Immature natural killer cell (primary cell): ENCODE measurements around the gene S100A9. TPM values are rescaled to one million over a fixed set of nuclear protein-coding genes. Genes with fewer than 3 reads are reported as not detected.

ENCODE experiments used
- DNase-seq, 3 donors: peaks; one replicate each; pipeline ENCODE4 v3.0.0; 2022; ENCODE audit warnings: mixed read lengths in 1 of 3
- H3K27ac Mint-ChIP-seq, 6 donors: one replicate each; pipeline ENCODE4 v1.8.0; 2020; ENCODE audit warnings: mixed read lengths in 6 of 6, mild to moderate bottlenecking in 5 of 6, inconsistent platforms in 4 of 6, moderate library complexity in 3 of 6
- H3K27me3 Mint-ChIP-seq, 3 donors: one replicate each; pipeline ENCODE4 v1.8.0; 2020 to 2021; ENCODE audit warnings: low read depth in 3 of 3, mild to moderate bottlenecking in 3 of 3, mixed read lengths in 3 of 3, moderate library complexity in 3 of 3, inconsistent platforms in 1 of 3
- H3K36me3 Mint-ChIP-seq, 3 donors: one replicate each; pipeline ENCODE4 v1.8.0; 2020; ENCODE audit warnings: mixed read lengths in 3 of 3, inconsistent platforms in 2 of 3, mild to moderate bottlenecking in 2 of 3
- H3K4me1 Mint-ChIP-seq, 2 donors: one replicate each; pipeline ENCODE4 v1.8.0; 2020; ENCODE audit warnings: inconsistent platforms in 2 of 2, mild to moderate bottlenecking in 2 of 2, mixed read lengths in 2 of 2, moderate library complexity in 1 of 2
- H3K4me3 Mint-ChIP-seq, 5 donors: one replicate each; pipeline ENCODE4 v1.8.0; 2020; ENCODE audit warnings: mild to moderate bottlenecking in 5 of 5, mixed read lengths in 5 of 5, inconsistent platforms in 3 of 5, moderate library complexity in 3 of 5
- H3K9me3 Mint-ChIP-seq, 6 donors: one replicate each; pipeline ENCODE4 v1.8.0; 2020; ENCODE audit warnings: mild to moderate bottlenecking in 6 of 6, mixed read lengths in 6 of 6, inconsistent platforms in 4 of 6, moderate library complexity in 3 of 6
- polyA plus RNA-seq, 3 donors: library from polyadenylated mRNA; unstranded; fragments of 300-500 nt; fragmentation: Illumina TruSeq; gene quantifications; one replicate each; pipeline ENCODE4 v1.2.3, GENCODE V29; 2021

Gene S100A9
- polyA plus RNA-seq, 3 donors from 2014 or later = 38.1 to 109 (median 86.0) TPM

GRCh38 chr1:153348511-153349362, 8.9 kb upstream of the S100A9 start, which contains the start of gene PGLYRP4:
Gene PGLYRP4 (minus strand): TSS chr1:153348841. CDS start chr1:153347932, 909 bp downstream.
- H3K27ac Mint-ChIP-seq = no peak within 1 kb of the TSS

GRCh38 chr1:153349363-153350320, 8.0 kb upstream of the S100A9 start:
- peaks cover 10 to 17% (median 11%) of the 10 kb centered on the region in 3 donors for H3K27me3 Mint-ChIP-seq
- H3K4me3 Mint-ChIP-seq = no peak overlapping the region
- no peaks in the 10 kb centered on the region for H3K9me3 Mint-ChIP-seq
- peaks cover 15 to 17% of the 10 kb centered on the region in 2 donors for H3K4me1 Mint-ChIP-seq
- no peak overlapping the region for H3K27ac Mint-ChIP-seq
- no peak for DNase-seq
- no peaks in the 10 kb centered on the region for H3K36me3 Mint-ChIP-seq

More at GRCh38 chr1:153348511-153349362, 8.9 kb upstream of the S100A9 start, which contains the start of gene PGLYRP4:
- Mint-ChIP-seq H3K36me3 (no peaks in the 10 kb centered on the region), H3K9me3 (no peaks in the 10 kb centered on the region), H3K27me3 (peaks cover 15 to 17% (median 15%) of the 10 kb centered on the region in 3 donors), H3K4me3 (no peak within 1 kb of the TSS), H3K4me1 (peaks cover 15 to 17% of the 10 kb centered on the region in 2 donors)
- no peak for DNase-seq

DNA sequence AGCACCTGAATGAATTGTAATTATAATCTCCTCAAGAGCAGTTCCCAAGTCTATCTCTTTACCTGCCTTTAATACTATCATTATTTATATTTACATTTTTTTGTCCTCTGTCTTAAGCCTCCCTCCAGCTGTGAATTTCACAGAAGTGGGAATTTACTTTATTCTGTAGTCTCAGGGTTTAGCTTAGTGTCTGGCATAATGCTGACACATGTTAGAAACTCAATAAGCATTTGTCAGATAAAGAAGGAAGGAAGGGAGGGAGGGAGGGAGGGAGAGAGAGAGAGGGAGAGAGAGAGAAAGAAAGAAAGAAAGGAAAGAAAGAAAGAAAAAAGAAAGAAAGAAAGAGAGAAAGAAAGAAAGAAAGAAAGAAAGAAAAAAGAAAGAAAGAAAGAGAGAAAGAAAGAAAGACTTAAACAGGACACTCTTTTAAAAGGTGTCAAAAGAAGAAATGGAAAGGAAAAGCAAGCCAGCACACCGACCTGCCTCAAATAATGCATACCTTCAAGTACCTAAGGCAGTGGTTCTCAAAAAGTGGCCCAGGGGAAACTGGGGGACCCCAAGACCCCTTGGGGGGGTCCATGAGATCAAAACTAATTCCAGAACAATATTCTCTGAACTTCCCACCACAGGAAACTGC, 7.2 kb upstream of the S100A9 start:
- H3K9me3 Mint-ChIP-seq = no peaks in the 10 kb centered on the region
- DNase-seq = no peak
- H3K4me1 Mint-ChIP-seq = peaks cover 13 to 14% of the 10 kb centered on the region in 2 donors
- no peaks in the 10 kb centered on the region for H3K36me3 Mint-ChIP-seq
- no peak overlapping the region for H3K27ac Mint-ChIP-seq
- peaks cover 9 to 17% (median 10%) of the 10 kb centered on the region in 3 donors for H3K27me3 Mint-ChIP-seq
- no peak overlapping the region for H3K4me3 Mint-ChIP-seq

GRCh38 chr1:153352523-153352922, 5.1 kb upstream of the S100A9 start:
- H3K27ac Mint-ChIP-seq = no peak overlapping the region

GRCh38 chr1:153353226-153353947, 4.3 kb upstream of the S100A9 start:
- peaks cover 0 to 11% (median 5%) of the 10 kb centered on the region in 3 donors for H3K27me3 Mint-ChIP-seq

More at GRCh38 chr1:153352523-153352922, 5.1 kb upstream of the S100A9 start:
- peak; percentile 16 to 39 (median 22) for DNase-seq
- no peaks in the 10 kb centered on the region for H3K36me3 Mint-ChIP-seq
- peaks cover 4 to 16% (median 8%) of the 10 kb centered on the region in 3 donors for H3K27me3 Mint-ChIP-seq
- H3K9me3 Mint-ChIP-seq = no peaks in the 10 kb centered on the region
- no peaks in the 10 kb centered on the region for H3K4me1 Mint-ChIP-seq
- no peak overlapping the region for H3K4me3 Mint-ChIP-seq

GRCh38 chr1:153354515-153355193, 3.0 kb upstream of the S100A9 start:
- H3K27ac Mint-ChIP-seq = no peak overlapping the region
- no peak overlapping the region for H3K4me3 Mint-ChIP-seq
- H3K27me3 Mint-ChIP-seq = peaks cover 0 to 11% (median 5%) of the 10 kb centered on the region in 3 donors
- H3K36me3 Mint-ChIP-seq = no peaks in the 10 kb centered on the region
- H3K9me3 Mint-ChIP-seq = no peaks in the 10 kb centered on the region
- H3K4me1 Mint-ChIP-seq = peaks cover 0 to 4% of the 10 kb centered on the region in 2 donors
- no peak for DNase-seq

More at GRCh38 chr1:153353226-153353947, 4.3 kb upstream of the S100A9 start:
- no peak for DNase-seq
- Mint-ChIP-seq H3K27ac (no peak overlapping the region), H3K4me1 (peaks cover 0 to 4% of the 10 kb centered on the region in 2 donors), H3K36me3 (no peaks in the 10 kb centered on the region), H3K4me3 (no peak overlapping the region), H3K9me3 (no peaks in the 10 kb centered on the region)

- Mint-ChIP-seq H3K4me3 (no peak overlapping the region), H3K36me3 (no peaks in the 10 kb centered on the region), H3K27me3 (peaks cover 0 to 8% (median 5%) of the 10 kb centered on the region in 3 donors), H3K4me1 (peaks cover 0 to 4% of the 10 kb centered on the region in 2 donors), H3K27ac (no peak overlapping the region), H3K9me3 (no peaks in the 10 kb centered on the region)
- DNase-seq = no peak
These were observed 2.1 kb upstream of the S100A9 start for GRCh38 chr1:153355445-153356071.

GRCh38 chr1:153356392-153357075, 1.1 kb upstream of the S100A9 start:
- H3K27me3 Mint-ChIP-seq = peaks cover 0 to 9% (median 5%) of the 10 kb centered on the region in 3 donors
- H3K27ac Mint-ChIP-seq = no peak overlapping the region
- no peak for DNase-seq
- H3K9me3 Mint-ChIP-seq = no peaks in the 10 kb centered on the region
- no peak overlapping the region for H3K4me3 Mint-ChIP-seq
- H3K4me1 Mint-ChIP-seq = peaks cover 0 to 4% of the 10 kb centered on the region in 2 donors
- H3K36me3 Mint-ChIP-seq = no peaks in the 10 kb centered on the region

DNA sequence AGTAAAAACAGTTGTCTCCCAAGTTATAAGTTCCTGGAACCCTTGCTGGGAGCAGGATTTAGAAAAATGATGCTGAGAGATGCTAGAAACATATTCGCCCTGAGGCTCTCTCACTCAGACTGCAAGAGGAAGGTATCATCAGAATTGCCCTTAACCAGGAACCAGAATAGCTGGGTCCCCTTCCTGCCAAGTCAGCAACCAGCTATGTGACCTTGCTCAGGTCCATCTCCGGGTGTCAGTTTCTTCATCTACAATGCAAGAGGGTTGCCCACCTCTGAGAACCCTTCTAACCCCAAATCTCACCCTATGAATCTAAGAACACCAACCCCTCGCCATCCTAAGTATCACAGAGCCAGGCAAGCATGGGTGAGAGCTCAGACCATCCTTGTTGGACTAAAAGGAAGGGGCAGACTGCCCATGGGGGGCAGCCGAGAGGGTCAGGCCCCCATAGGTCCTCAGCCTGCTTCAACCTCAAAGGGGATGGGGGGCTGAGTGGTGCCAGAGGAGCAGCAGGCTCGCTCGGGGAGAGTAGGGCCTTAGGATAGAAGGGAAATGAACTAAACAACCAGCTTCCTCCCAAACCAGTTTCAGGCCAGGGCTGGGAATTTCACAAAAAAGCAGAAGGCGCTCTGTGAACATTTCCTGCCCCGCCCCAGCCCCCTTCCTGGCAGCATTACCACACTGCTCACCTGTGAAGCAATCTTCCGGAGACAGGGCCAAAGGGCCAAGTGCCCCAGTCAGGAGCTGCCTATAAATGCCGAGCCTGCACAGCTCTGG, 390 bp upstream of the S100A9 start:
- Mint-ChIP-seq H3K27me3 (peaks cover 0 to 9% (median 5%) of the 10 kb centered on the region in 3 donors), H3K4me3 (no peak overlapping the region), H3K9me3 (no peaks in the 10 kb centered on the region), H3K4me1 (peaks cover 0 to 4% of the 10 kb centered on the region in 2 donors), H3K27ac (no peak overlapping the region), H3K36me3 (no peaks in the 10 kb centered on the region)
- no peak for DNase-seq

DNA sequence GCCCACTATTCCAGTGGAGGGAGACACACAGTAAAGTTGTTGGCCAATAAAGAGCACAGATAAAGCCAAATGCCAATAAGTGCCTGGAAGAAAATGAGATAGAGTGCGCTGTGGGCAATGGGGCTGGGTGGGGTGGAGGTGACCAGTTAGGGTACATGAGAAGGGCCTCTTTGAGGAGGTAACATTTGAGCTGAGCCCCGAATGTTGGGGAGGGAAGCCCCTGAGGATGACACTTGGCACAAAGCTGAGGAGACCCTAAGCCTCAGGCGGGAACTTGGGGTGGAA, 979 bp downstream of the S100A9 start:
- Mint-ChIP-seq H3K4me1 (peaks cover 0 to 4% of the 10 kb centered on the region in 2 donors), H3K36me3 (peaks cover 0 to 3% (median 0%) of the 10 kb centered on the region in 3 donors), H3K27ac (no peak overlapping the region), H3K27me3 (peaks cover 0 to 8% (median 2%) of the 10 kb centered on the region in 3 donors), H3K4me3 (no peak overlapping the region), H3K9me3 (no peaks in the 10 kb centered on the region)
- DNase-seq = no peak

DNA sequence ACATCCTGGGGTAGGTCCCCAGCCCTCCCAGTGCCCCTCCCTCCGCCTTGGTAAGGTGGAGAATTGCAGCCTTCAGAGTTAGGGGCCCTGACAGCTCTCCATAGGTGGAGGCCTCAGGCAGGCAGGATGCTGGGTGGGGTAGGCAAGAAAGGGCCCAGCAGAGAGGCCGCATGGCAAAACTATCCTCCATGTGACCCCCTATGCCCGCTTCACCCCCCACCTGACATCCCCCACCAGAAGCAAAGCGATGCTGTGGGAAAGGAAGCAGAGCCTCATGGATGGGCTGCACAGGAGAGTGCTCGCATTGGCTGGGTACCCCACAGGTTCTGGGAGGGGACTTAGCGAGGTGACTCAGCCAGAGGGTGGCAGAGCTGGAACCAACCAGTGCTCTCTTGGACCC, 1.6 kb downstream of the S100A9 start:
- H3K9me3 Mint-ChIP-seq = no peaks in the 10 kb centered on the region
- peaks cover 0 to 3% (median 0%) of the 10 kb centered on the region in 3 donors for H3K36me3 Mint-ChIP-seq
- H3K27me3 Mint-ChIP-seq = peaks cover 0 to 8% (median 2%) of the 10 kb centered on the region in 3 donors
- DNase-seq = no peak
- no peak overlapping the region for H3K4me3 Mint-ChIP-seq
- H3K27ac Mint-ChIP-seq = no peak overlapping the region
- H3K4me1 Mint-ChIP-seq = peaks cover 0 to 4% of the 10 kb centered on the region in 2 donors
